ENCODE data around the gene PPM1D. TPM values are rescaled to one million over a fixed set of nuclear protein-coding genes. Genes with fewer than 3 reads are reported as not detected.

Gene PPM1D
- total RNA-seq, 1 experiment from 2014 or later = 19.0 TPM

DNA sequence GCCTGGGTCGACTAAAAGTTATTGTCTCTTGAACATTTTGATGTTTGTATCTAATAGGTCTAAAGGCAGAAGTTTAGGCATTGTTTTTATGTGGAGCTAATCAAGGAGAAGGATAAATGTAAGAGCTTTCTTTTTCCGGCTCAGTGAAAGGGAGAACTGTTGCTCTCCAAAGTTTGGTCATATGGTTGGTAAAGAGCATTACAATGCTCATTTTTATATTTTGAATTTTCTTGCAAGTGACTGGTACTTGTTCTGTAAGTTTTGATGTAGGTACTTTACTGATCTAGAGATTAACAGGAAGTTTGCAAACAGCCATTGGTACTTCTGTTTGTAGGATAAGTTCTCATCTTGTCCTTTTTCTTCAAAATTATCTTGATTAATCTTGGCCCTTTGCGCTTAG lies 46.7 kb downstream of the PPM1D start:
- Histone ChIP-seq H3K23ac (ENCODE audit: insufficient read length, low read depth, low read length) (no peak overlapping the region), H2AK5ac (ENCODE audit: insufficient read length, low read length) (no peak overlapping the region), H3K4me2 (ENCODE audit: insufficient read depth, insufficient read length, low read length) (no peak overlapping the region), H3K56ac (ENCODE audit: insufficient read length, low read depth, low read length) (no peak overlapping the region), H3K4ac (ENCODE audit: low read depth, low read length) (no peak overlapping the region), H3K23me2 (ENCODE audit: insufficient read length, low read depth, low read length, poor library complexity, severe bottlenecking) (no peaks in the 10 kb centered on the region), H3K27me3 (ENCODE audit: insufficient read depth, low read length) (no peaks in the 10 kb centered on the region), H2BK120ac (ENCODE audit: low read depth, low read length, poor library complexity, severe bottlenecking) (no peak overlapping the region), H2AFZ (ENCODE audit: low read length) (no peak overlapping the region), H4K91ac (ENCODE audit: insufficient read length, low read depth, low read length) (no peak overlapping the region), H3T11ph (ENCODE audit: low read length) (no peak overlapping the region), H4K5ac (ENCODE audit: insufficient read length, low read depth, low read length) (no peak overlapping the region), H3K9me3 (ENCODE audit: control insufficient read depth, low read depth, low read length) (no peaks in the 10 kb centered on the region), H2BK20ac (ENCODE audit: low read depth, low read length, poor library complexity, severe bottlenecking) (no peak overlapping the region), H3K79me1 (ENCODE audit: insufficient read depth, low read depth, low read length, poor library complexity, severe bottlenecking) (no peaks in the 10 kb centered on the region), H3K14ac (ENCODE audit: insufficient read depth, low read length) (no peak overlapping the region), H3K4me1 (ENCODE audit: insufficient read depth, low read length) (no peaks in the 10 kb centered on the region), H4K8ac (replicated peaks; ENCODE audit: insufficient read length, low read depth, low read length) (no peak overlapping the region), H2BK15ac (ENCODE audit: low read depth, low read length) (no peak overlapping the region), H3K27ac (ENCODE audit: insufficient read length, low read depth, low read length) (no peak overlapping the region), H3K79me2 (ENCODE audit: insufficient read depth, low read length) (no peaks in the 10 kb centered on the region), H3K9ac (ENCODE audit: extremely low read depth, insufficient read length, low read length) (no peak overlapping the region), H3K18ac (ENCODE audit: insufficient read length, low read depth, low read length) (no peak overlapping the region), H2BK5ac (ENCODE audit: insufficient read length, low read length) (no peak overlapping the region), H4K20me1 (ENCODE audit: control insufficient read depth, insufficient read depth, insufficient read length) (no peaks in the 10 kb centered on the region), H2BK12ac (ENCODE audit: insufficient read length, low read depth, low read length) (no peak overlapping the region)
- DNase-seq = no peak
- no CpG with 5 or more reads among the region's 3 CpGs for WGBS (ENCODE audit: extremely low coverage, insufficient read length, low lambda C conversion rate)
- TF ChIP-seq, protein P1, sequence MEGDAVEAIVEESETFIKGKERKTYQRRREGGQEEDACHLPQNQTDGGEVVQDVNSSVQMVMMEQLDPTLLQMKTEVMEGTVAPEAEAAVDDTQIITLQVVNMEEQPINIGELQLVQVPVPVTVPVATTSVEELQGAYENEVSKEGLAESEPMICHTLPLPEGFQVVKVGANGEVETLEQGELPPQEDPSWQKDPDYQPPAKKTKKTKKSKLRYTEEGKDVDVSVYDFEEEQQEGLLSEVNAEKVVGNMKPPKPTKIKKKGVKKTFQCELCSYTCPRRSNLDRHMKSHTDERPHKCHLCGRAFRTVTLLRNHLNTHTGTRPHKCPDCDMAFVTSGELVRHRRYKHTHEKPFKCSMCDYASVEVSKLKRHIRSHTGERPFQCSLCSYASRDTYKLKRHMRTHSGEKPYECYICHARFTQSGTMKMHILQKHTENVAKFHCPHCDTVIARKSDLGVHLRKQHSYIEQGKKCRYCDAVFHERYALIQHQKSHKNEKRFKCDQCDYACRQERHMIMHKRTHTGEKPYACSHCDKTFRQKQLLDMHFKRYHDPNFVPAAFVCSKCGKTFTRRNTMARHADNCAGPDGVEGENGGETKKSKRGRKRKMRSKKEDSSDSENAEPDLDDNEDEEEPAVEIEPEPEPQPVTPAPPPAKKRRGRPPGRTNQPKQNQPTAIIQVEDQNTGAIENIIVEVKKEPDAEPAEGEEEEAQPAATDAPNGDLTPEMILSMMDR (conservative IDR thresholded peaks at IDR 0.05) = no peak
- no peak overlapping the region; a peak in 1 of 7 replicates for H3K27ac Mint-ChIP-seq
- H3K9me3 Mint-ChIP-seq = no peaks in the 10 kb centered on the region
- H3K36me3 Mint-ChIP-seq (ENCODE audit: insufficient read depth in 1 of 3, low read depth in 3 of 3) = peaks cover 6 to 34% (median 31%) of the 10 kb centered on the region in 3 experiments; a peak in 6 of 7 replicates
- H3K27me3 Mint-ChIP-seq (ENCODE audit: low read depth) = no peaks in the 10 kb centered on the region
- no peaks in the 10 kb centered on the region; a peak in 2 of 4 replicates for H3K4me1 Mint-ChIP-seq
- no peak overlapping the region for H3K4me3 Mint-ChIP-seq
